HCT116 (cell line): ENCODE measurements around the gene ELOVL5. TPM values are rescaled to one million over a fixed set of nuclear protein-coding genes. Genes with fewer than 3 reads are reported as not detected.
"Not testable (repeated sequence)": the region's sequence is repeated elsewhere in the genome, so short reads cannot be mapped to it uniquely, and the experiment has no call there.

Experiments
- ATAC-seq: fragments of 200-7000 bp; cut with Tn5 transposase; 2 replicates; pipeline ENCODE4 v1.9.1; 2020; ENCODE audit warnings: mild to moderate bottlenecking, moderate library complexity
- BruUV-seq: library from RNA; stranded (reverse); fragments of 400-500 nt; replicated peaks from 2 replicates; lab custom pipeline; 2021; lab: Mats Ljungman, UMichigan
- CTCF ChIA-PET: fragments of 300-600 bp; sonication (Branson Sonifier 250); formaldehyde crosslinking; loops from one replicate; lab custom pipeline; 2021; ENCODE audit warnings: antibody characterized with exemption; lab: Charles Lee
- POLR2A ChIA-PET: fragments of 300-600, 350-600 bp; sonication (Branson Sonifier 250); formaldehyde crosslinking; loops from one replicate; lab custom pipeline; 2021; ENCODE audit warnings: antibody characterized with exemption; lab: Charles Lee
- RAD21 ChIA-PET, 2 experiments: fragments of 300-600 bp; sonication (Branson Sonifier 250); formaldehyde crosslinking; loops; one replicate each; lab custom pipeline; 2023; ENCODE audit warnings: low total read pairs in 2 of 2; ENCODE audit not compliant: uncharacterized antibody in 2 of 2, unreplicated experiment in 2 of 2, low non-redundant PET in 1 of 2; lab: Charles Lee
- DNase-seq: peaks from one replicate; pipeline ENCODE4 v3.0.0-alpha.2; 2010; ENCODE audit warnings: low read depth, low spot score
- H2AFZ ChIP-seq: fragments of 200-600 bp; shearing (Covaris generic), sonication (generic); 2 replicates; pipeline ENCODE4 v1.6.1; 2017; ENCODE audit warnings: low read depth, mixed run types, mixed read lengths, antibody characterized with exemption, low read length; ENCODE audit not compliant: poor library complexity, severe bottlenecking
- H3K27ac ChIP-seq: 2 replicates; pipeline ENCODE4 v1.5.1; 2012; ENCODE audit warnings: low read depth, low read length
- H3K27me3 ChIP-seq: fragments of 200-600 bp; sonication (generic); 2 replicates; pipeline ENCODE4 v1.6.1; 2016; ENCODE audit warnings: mixed run types, low read length, mixed read lengths; ENCODE audit not compliant: insufficient read depth
- H3K36me3 ChIP-seq, 2 experiments: fragments of 200-500 bp in 1 of 2; fragments of 200-600 bp in 1 of 2; sonication (Bioruptor generic) in 1 of 2; sonication (generic) in 1 of 2; 2 replicates each; pipeline versions ENCODE4 v1.5.1 to v1.6.1; 2014 to 2016; ENCODE audit warnings: low read length in 2 of 2, inconsistent platforms in 1 of 2, mixed read lengths in 1 of 2, mixed run types in 1 of 2; ENCODE audit not compliant: insufficient read depth in 2 of 2, control insufficient read depth in 1 of 2
- H3K4me1 ChIP-seq, 2 experiments: fragments of 200-600 bp in 1 of 2; sonication (generic) in 1 of 2; 2 replicates each; pipeline versions ENCODE4 v1.5.1 to v1.6.1; 2012 to 2017; ENCODE audit warnings: low read length in 2 of 2, inconsistent platforms in 1 of 2, mild to moderate bottlenecking in 1 of 2, mixed read lengths in 1 of 2, mixed run types in 1 of 2, moderate library complexity in 1 of 2; ENCODE audit not compliant: insufficient read depth in 2 of 2, control insufficient read depth in 1 of 2
- H3K4me2 ChIP-seq: fragments of 200-600 bp; sonication (generic); 2 replicates; pipeline ENCODE4 v1.6.1; 2017; ENCODE audit warnings: mixed run types, low read length, mixed read lengths
- H3K4me3 ChIP-seq, 2 experiments: fragments of 200-600 bp in 1 of 2; sonication (generic) in 1 of 2; replicated peaks in 1 of 2; 2 replicates each; pipeline ENCODE4 v1.5.1; 2011 to 2016; ENCODE audit warnings: low read length in 2 of 2, control low read depth in 1 of 2, low read depth in 1 of 2, mild to moderate bottlenecking in 1 of 2, mixed read lengths in 1 of 2, mixed run types in 1 of 2
- H3K79me2 ChIP-seq: fragments of 200-600 bp; sonication (generic); 2 replicates; pipeline ENCODE4 v1.6.1; 2017; ENCODE audit warnings: mild to moderate bottlenecking, mixed run types, low read length, moderate library complexity, mixed read lengths; ENCODE audit not compliant: insufficient read depth
- H3K9ac ChIP-seq: fragments of 200-600 bp; sonication (generic); 2 replicates; pipeline ENCODE4 v1.6.1; 2016; ENCODE audit warnings: low read length, mixed read lengths
- H3K9me2 ChIP-seq: fragments of 200-600 bp; sonication (generic), shearing (Covaris generic); 2 replicates; pipeline ENCODE4 v1.6.1; 2017; ENCODE audit warnings: mixed run types, mild to moderate bottlenecking, moderate library complexity; ENCODE audit not compliant: insufficient read depth
- H3K9me3 ChIP-seq, 2 experiments: fragments of 200-500 bp in 1 of 2; fragments of 200-600 bp in 1 of 2; sonication (Bioruptor generic) in 1 of 2; sonication (generic) in 1 of 2; 2 replicates each; pipeline ENCODE4 v1.6.1; 2014 to 2017; ENCODE audit warnings: low read length in 2 of 2, mixed read lengths in 2 of 2, inconsistent platforms in 1 of 2, low read depth in 1 of 2, mild to moderate bottlenecking in 1 of 2, mixed run types in 1 of 2, moderate library complexity in 1 of 2; ENCODE audit not compliant: control insufficient read depth in 1 of 2, insufficient read depth in 1 of 2
- H4K20me1 ChIP-seq: fragments of 200-600 bp; sonication (generic), shearing (Covaris generic); 2 replicates; pipeline ENCODE4 v1.6.1; 2017; ENCODE audit warnings: mixed run types, mild to moderate bottlenecking, moderate library complexity; ENCODE audit not compliant: insufficient read depth
- JUND ChIP-seq: IDR thresholded peaks from 2 replicates; pipeline ENCODE4 v1.6.1; 2012
- SIN3A ChIP-seq: IDR thresholded peaks from 2 replicates; pipeline ENCODE4 v1.6.1; 2012; ENCODE audit warnings: low read depth
- YY1 ChIP-seq: IDR thresholded peaks from 2 replicates; pipeline ENCODE4 v1.6.1; 2011; ENCODE audit warnings: low read length, low read depth, moderate library complexity, mild to moderate bottlenecking; ENCODE audit not compliant: insufficient replicate concordance; ENCODE audit errors: extremely low read depth
- ZNF274 ChIP-seq: fragments of 200-500 bp; sonication (Bioruptor generic); IDR thresholded peaks from 2 replicates; pipeline ENCODE4 v1.6.1; 2014; ENCODE audit warnings: mild to moderate bottlenecking, low read depth, low read length, inconsistent platforms
- intact Hi-C: fragments of 100-400 bp; cut with micrococcal nuclease; formaldehyde crosslinking; loops from 2 replicates; pipeline ENCODE4 v1.10.0; 2022
- total RNA-seq: library from RNA; stranded (reverse); gene quantifications from one replicate; pipeline ENCODE4 v1.2.1, GENCODE V29; 2021; ENCODE audit not compliant: unreplicated experiment
- TF ChIP-seq, protein P1 (sequence below): IDR thresholded peaks from 2 replicates; pipeline ENCODE4 v1.6.1; 2012

The ELOVL5 gene
- total RNA-seq, 1 experiment from 2014 or later, result 85.3 TPM

DNA sequence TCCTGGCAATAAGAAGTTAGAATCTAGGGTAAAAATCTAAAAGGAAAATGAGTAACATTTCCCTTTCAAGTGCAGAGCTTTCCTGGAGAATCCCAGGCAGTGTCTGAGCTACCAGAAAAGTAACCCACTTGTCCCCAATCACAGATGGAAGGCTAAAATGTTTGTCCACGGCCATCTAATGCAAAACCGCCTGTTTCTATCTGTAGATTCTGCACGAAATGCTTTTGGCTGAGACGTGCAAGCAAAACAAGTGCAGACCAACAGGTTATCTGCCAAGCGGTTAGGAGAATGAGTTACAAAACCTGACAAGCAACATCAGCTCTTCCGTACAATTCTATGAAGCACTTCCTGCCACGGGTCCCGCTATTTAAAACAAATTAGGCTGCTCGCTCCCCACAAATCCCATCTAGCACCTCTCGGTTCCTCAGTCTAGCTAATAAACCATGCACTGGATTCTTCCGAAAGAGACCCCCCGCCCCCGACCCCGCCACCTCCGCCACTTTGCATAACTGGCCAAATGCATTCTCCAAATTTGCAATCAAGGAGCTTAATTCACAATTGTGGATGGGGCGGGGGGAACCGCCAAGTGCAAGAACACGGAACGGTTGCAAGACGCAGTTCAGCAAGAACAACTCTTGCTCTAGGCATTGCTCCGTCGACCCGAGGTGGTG is 1.4 kb downstream of the ELOVL5 start (continued):
- no peak for TF ChIP-seq ZNF274

DNA sequence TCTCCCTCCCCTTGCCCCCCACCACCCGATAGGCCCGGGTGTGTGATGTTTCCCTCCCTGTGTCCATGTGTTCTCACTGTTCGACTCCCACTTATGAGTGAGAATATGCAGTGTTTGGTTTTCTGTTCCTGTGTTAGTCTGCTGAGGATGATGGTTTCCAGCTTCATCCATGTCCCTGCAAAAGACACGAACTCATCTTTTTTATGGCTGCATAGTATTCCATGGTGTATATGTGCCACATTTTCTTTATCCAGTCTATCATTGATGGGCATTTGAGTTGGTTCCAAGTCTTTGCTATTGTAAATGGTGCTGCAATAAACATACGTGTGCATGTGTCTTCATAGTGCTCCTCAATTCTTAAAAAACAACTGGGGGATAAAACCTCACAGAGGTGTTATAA is 2.7 kb downstream of the ELOVL5 start:
- H3K9ac ChIP-seq, H3K27me3 ChIP-seq, intact Hi-C loops, H3K36me3 ChIP-seq, H3K27ac ChIP-seq, H2AFZ ChIP-seq, H3K9me3 ChIP-seq, H3K4me2 ChIP-seq, H3K9me2 ChIP-seq, RAD21 ChIA-PET, BruUV-seq, DNase-seq, CTCF ChIA-PET, H3K4me3 ChIP-seq, H4K20me1 ChIP-seq, POLR2A ChIA-PET, ATAC-seq: not testable (repeated sequence)
- H3K4me1 ChIP-seq, result peaks cover 8 to 15% of the 10 kb centered on the region in 2 experiments; a peak in 3 of 4 replicates
- H3K79me2 ChIP-seq, result peaks cover 74% of the 10 kb centered on the region

DNA sequence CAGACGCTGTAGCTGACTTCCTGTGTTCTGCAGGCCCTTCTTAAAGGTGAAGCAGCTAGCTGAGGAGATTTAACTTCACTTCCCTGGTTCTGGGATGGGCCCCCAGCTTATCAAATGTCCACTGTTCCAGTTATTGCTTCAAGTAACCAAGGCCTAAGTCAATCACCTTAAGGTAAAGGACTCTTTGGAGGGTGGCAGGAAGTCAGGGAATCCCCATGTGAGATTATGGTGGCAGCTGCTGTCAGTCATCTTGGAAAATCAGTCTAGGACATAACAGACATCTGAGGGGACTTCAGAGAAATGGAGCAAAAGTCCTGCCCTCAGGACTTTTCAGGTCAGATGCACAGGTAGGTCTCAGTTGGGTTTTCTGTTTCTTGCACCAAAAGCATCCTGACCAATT is 3.8 kb downstream of the ELOVL5 start:
- no peak for TF ChIP-seq JUND
- TF ChIP-seq, protein P1, sequence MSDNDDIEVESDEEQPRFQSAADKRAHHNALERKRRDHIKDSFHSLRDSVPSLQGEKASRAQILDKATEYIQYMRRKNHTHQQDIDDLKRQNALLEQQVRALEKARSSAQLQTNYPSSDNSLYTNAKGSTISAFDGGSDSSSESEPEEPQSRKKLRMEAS, result no peak
- no peak for TF ChIP-seq YY1
- TF ChIP-seq SIN3A, result no peak

More for the DNA sequence above, 3.8 kb downstream of the ELOVL5 start:
- BruUV-seq, result no TSS peak
- ChIA-PET CTCF (no interaction called here), RAD21 (no interaction called here), POLR2A (interaction anchor here (1.5 kb wide), 1 partner anchor 15 kb away, joined by 4 read pairs; no protein-coding TSS in a partner anchor)
- H3K36me3 ChIP-seq, result peaks cover 0 to 3% of the 10 kb centered on the region in 2 experiments; a peak in 1 of 4 replicates
- DNase-seq (no peak), ATAC-seq (no peak)
- H3K9me2 ChIP-seq, result no peaks in the 10 kb centered on the region
- H3K4me3 ChIP-seq, result no peak overlapping the region
- H3K9ac ChIP-seq, result no peak overlapping the region
- intact Hi-C loops, result no loop called here
- H3K27ac ChIP-seq, result no peak overlapping the region
- H3K9me3 ChIP-seq, result no peaks in the 10 kb centered on the region
- H4K20me1 ChIP-seq, result peaks cover 3% of the 10 kb centered on the region; the same call in 1 of the 2 replicates
- H3K4me2 ChIP-seq, result no peak overlapping the region
- H3K27me3 ChIP-seq, result no peaks in the 10 kb centered on the region
- H2AFZ ChIP-seq, result no peak overlapping the region
- H3K4me1 ChIP-seq, result peaks cover 8 to 15% of the 10 kb centered on the region in 2 experiments; a peak in 3 of 4 replicates
- H3K79me2 ChIP-seq, result peaks cover 84% of the 10 kb centered on the region
